ENCODE results near the gene TNFAIP2. TPM values are rescaled to one million over a fixed set of nuclear protein-coding genes. Genes with fewer than 3 reads are reported as not detected.

The TNFAIP2 gene
- total RNA-seq, 2 experiments from 2014 or later, result 1.1 to 1.2 TPM

DNA sequence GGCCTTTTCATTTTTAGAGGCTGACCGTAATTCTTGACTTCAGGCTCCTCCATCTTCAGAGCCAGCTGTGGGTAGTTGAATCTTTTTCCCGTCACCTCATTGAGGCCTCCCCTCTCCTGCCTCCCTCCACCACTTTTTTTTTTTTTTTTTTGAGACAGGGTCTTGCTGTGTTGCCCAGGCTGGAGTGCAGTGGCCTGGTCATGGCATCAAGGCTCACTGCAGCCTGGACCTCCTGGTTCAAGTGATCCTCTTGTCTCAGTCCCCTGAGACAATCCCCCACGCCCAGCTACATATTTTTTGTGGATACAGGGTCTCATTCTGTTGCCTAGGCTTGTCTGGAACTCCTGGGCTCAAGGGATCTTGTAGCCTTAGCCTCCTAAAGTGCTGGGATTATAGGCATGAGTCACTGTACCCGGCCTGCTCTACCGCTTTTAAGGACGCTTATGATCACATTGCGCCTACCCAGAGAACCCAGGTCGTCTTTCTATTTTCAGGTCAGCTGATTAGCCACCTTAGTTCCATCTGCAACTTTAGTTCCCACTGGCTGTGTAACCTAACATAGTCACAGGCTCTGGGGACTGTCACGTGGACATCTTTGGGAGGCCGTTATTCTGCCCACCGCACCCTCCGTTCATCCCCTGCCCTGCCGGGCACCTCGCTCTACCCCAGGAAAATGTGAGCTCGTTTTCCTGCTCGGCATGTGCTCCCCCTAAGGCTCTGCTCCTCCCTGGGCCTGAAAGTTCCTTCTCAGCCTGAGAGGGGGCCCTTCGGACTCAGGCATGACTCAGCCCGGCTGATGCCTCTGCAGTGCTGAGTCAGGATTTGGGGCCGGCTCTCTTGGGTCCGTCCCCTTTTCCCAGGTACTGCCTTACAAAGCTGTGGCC lies 13.4 kb downstream of the TNFAIP2 start:
- Mint-ChIP-seq H3K27ac (no peak overlapping the region), H3K27me3 (peaks cover 3% of the 10 kb centered on the region), H3K4me1 (ENCODE audit: low read depth) (no peaks in the 10 kb centered on the region), H3K4me3 (no peak overlapping the region), H3K9me3 (no peaks in the 10 kb centered on the region), H3K36me3 (ENCODE audit: low read depth) (no peaks in the 10 kb centered on the region)
- CTCF ChIA-PET, result no interaction called here
- ATAC-seq (no peak), DNase-seq (no peak)
- TF ChIP-seq, protein P1, sequence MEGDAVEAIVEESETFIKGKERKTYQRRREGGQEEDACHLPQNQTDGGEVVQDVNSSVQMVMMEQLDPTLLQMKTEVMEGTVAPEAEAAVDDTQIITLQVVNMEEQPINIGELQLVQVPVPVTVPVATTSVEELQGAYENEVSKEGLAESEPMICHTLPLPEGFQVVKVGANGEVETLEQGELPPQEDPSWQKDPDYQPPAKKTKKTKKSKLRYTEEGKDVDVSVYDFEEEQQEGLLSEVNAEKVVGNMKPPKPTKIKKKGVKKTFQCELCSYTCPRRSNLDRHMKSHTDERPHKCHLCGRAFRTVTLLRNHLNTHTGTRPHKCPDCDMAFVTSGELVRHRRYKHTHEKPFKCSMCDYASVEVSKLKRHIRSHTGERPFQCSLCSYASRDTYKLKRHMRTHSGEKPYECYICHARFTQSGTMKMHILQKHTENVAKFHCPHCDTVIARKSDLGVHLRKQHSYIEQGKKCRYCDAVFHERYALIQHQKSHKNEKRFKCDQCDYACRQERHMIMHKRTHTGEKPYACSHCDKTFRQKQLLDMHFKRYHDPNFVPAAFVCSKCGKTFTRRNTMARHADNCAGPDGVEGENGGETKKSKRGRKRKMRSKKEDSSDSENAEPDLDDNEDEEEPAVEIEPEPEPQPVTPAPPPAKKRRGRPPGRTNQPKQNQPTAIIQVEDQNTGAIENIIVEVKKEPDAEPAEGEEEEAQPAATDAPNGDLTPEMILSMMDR (IDR thresholded peaks at IDR 0.05), result no peak
- intact Hi-C loops (cut with micrococcal nuclease), result no loop called here
- POLR2A ChIA-PET, result no interaction called here

DNA sequence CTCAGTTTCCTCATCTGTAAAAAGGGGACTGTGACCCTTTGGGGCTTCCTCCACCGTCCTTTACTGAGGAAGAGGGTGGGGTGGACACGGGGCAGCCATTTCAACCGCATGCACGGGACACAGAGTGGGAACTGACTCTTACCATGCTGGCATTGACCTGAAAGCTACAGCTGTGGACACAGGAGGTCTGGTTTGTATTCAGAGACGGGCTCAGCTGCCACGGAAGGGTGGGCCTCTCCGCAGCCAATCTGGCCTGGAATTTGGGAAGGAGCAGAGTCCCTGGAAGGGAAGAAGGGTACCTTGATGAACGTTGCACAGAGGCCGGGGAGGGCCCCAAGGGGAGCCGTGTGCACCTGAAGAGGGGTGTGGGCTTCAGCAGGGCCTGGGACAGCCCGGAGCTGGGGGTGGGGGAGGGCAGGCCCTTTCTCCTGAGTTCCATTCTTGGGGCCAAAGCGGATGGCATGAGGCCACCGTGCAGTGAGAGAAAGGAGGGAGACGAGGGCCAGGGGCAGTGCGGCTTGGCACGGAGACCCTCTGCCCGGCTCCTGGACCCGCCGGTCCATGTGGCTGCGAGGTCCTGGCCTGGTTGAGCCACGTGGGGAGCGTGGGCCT lies 14.5 kb downstream of the TNFAIP2 start:
- H3K27me3 Mint-ChIP-seq, result peaks cover 5% of the 10 kb centered on the region
- ATAC-seq (no peak), DNase-seq (no peak)
- POLR2A ChIA-PET, result no interaction called here
- TF ChIP-seq, protein P1 (IDR thresholded peaks at IDR 0.05), result no peak
- intact Hi-C loops (cut with micrococcal nuclease), result no loop called here
- H3K27ac Mint-ChIP-seq, result no peak overlapping the region
- H3K4me3 Mint-ChIP-seq, result no peak overlapping the region
- H3K36me3 Mint-ChIP-seq (ENCODE audit: low read depth), result no peaks in the 10 kb centered on the region
- CTCF ChIA-PET, result interaction anchor here (1.3 kb wide), 1 partner anchor 33 kb away, joined by 3 read pairs; no protein-coding TSS in a partner anchor
- no peaks in the 10 kb centered on the region for H3K4me1 Mint-ChIP-seq (ENCODE audit: low read depth)
- no peaks in the 10 kb centered on the region for H3K9me3 Mint-ChIP-seq

DNA sequence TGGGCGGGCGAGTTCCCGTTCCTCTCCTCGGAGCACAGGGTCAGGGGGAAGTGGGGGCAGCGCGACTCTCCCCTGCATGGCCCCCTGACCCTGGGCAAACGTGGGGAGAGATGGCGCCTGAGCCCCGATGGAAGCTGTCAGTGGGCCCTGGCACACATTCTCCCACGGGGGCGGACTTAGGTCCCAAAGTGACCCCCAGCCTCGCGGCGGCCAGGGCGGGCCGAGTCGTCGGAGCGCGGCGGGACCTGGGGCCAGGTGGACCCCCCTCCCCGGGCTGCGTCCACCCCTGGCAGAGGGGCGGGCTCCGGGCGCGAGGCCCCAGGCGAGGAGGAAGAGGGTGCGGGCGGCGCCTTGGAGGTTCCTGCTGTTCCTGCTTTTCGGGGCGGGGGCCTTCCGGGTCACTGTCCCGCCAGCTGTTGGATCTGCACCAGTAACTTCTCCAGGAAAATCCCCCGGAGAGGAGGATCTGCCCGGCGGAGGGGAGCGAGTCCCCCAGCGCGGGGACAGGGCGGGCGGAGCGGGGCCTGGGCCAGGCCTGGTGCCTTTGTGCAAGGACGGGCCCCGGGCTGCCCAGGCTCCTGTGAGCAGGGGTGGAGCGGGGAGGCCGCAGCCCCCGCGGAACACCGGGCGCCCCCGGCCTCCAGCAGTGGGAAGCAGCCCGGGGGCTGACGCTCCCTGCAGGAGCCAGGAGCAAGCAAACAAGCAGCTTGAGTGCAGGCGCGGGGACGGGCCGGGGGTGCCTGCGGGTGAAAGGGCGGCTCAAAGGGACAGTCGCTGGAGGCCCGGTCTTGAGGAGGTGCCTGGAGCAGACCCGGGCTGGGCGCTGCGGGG lies 15.3 kb downstream of the TNFAIP2 start:
- Mint-ChIP-seq H3K27me3 (peaks cover 5% of the 10 kb centered on the region), H3K4me1 (ENCODE audit: low read depth) (no peaks in the 10 kb centered on the region), H3K4me3 (no peak overlapping the region), H3K27ac (no peak overlapping the region), H3K9me3 (no peaks in the 10 kb centered on the region), H3K36me3 (ENCODE audit: low read depth) (no peaks in the 10 kb centered on the region)
- ChIA-PET CTCF (interaction anchor here (1.3 kb wide), 1 partner anchor 34 kb away, joined by 3 read pairs; no protein-coding TSS in a partner anchor), POLR2A (no interaction called here)
- intact Hi-C loops (cut with micrococcal nuclease), result no loop called here
- TF ChIP-seq, protein P1 (IDR thresholded peaks at IDR 0.05), result no peak
- ATAC-seq (no peak), DNase-seq (no peak)

DNA sequence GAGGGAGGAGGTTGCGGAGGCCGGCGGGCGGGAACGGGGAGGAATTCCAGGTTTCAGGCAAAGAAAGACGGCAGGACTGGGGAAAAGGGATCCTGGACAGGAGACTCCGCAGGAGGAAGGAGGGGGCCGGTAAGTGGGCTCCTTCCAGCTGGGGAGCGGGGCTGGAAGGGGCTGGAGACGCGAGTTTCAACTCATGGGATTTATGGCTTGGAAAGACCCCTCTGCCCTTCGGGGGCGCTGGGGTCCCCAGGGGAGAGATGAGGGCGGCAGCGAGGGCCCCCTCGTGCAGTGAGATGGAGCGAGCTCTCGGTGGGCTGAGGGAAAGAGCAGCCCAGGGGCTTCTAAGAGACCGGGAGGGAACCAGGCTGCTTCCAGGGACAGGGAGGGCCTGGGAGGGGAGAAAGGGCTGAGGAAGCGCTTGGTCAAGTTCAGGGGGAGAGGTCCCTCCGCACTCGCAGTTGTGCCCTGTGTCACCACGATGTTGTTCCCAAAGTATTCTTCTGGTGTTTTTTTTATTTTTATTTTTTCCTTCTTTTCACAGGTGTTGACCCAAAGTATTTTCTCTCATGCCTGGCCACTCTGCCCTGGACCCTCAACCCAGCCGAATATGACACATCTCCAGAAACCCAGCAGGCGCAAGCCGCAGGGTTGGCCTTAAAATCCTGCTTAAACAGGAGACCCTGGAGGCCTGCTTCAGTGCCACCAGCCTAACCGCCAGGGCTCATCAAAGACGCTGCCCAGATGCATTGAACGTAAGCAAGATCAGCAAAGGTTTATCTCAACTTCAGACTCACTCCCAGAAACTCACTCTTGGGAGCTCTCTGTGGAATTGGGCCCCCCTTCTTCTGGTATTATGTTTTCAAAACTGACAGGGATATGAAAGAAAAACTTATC lies 16.1 kb downstream of the TNFAIP2 start:
- CTCF ChIA-PET, result interaction anchor here (1.3 to 1.4 kb wide), 2 partner anchors 34 to 35 kb away, joined by 3 to 7 read pairs; no protein-coding TSS in a partner anchor
- no peak for DNase-seq

More for the DNA sequence above, 16.1 kb downstream of the TNFAIP2 start:
- no peaks in the 10 kb centered on the region for H3K9me3 Mint-ChIP-seq
- intact Hi-C loops (cut with micrococcal nuclease), result no loop called here
- H3K4me3 Mint-ChIP-seq, result no peak overlapping the region
- no peak for ATAC-seq
- peaks cover 5% of the 10 kb centered on the region for H3K27me3 Mint-ChIP-seq
- H3K4me1 Mint-ChIP-seq (ENCODE audit: low read depth), result no peaks in the 10 kb centered on the region
- no peak overlapping the region for H3K27ac Mint-ChIP-seq
- TF ChIP-seq, protein P1 (IDR thresholded peaks at IDR 0.05), result no peak
- H3K36me3 Mint-ChIP-seq (ENCODE audit: low read depth), result no peaks in the 10 kb centered on the region
- POLR2A ChIA-PET, result no interaction called here
